UCSD-AML1 (cell line): ENCODE data around the gene USP33.
A peak's percentile ranks its signal among the peaks of the same experiment; 100 is the strongest.
"Not testable (repeated sequence)": the region's sequence is repeated elsewhere in the genome, so short reads cannot be mapped to it uniquely, and the experiment has no call there.

Source experiments
- DNase-seq: peaks from one replicate; lab custom pipeline; 2025; ENCODE audit not compliant: unreplicated experiment; lab: John Stamatoyannopoulos, UW

Gene USP33

DNA sequence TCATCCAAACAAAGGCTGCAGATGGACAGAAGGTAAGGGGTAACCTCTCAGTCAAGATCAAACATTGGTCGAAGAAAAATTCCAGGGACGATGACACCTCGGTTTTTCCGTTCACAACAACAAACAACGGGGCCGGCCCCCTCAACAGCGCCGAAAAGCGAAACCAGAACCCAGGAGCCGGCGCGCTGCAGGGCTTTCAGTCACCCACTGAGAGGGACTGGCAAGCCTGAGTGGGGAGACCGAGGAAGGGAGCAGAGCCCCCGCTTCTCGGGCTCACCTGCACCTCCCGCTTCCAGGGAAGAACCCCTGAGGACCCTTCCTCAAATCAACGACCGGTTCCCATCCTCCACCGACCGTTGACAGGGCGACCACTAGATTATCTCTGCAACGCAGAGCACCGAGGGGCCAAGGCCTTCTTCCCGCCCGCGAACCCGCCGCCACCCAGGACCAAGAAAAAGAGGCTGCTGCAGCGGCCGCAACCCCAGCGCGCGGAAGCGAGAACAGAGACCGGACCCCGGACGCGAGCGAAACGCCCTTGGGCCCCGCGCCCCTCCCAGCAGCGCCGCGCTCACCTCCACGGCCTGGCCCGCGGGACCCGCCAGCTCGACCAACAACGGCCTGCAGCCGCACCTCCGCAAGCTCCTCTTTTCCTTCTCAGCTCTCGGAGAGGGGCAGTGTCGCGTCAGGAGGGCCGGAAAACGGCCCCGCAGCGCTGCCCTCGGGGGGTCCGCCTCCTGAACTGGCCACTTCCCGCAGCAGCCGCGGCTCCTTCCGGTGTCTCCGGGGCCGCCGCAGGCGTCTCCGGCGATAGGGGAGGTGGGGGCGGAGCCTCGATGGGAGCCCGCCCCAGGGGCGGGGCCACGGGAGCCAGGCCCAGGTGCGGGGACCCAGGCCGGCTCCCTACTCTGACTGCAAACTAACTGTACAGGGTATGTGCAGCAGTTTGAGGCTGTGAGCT lies at the start of gene USP33:
USP33 (minus strand) TSS at position 782 of the 958 bp plus-strand sequence. CDS start 18,155 bp downstream, outside the sequence.
- DNase-seq: peak; percentile 91

DNA sequence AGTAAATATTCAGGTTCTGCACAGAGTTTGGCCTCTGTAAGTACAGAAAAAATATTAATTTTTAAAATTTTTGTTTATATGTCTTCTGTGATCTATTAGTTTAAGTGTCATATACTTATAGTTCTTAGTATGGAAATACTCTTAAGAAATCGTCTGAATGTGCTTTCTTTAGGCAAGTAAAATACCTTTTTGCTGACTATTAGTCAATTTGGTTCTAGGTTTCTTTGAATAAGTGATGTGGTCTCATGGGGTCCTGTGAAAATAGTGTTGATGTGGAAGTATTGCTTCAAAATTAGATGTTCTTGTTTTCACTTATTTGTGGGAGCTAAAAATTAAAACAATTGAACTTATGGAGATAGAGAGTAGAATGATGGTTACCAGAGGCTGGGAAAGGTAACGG lies 43.7 kb upstream of the USP33 start:
- DNase-seq: no peak

DNA sequence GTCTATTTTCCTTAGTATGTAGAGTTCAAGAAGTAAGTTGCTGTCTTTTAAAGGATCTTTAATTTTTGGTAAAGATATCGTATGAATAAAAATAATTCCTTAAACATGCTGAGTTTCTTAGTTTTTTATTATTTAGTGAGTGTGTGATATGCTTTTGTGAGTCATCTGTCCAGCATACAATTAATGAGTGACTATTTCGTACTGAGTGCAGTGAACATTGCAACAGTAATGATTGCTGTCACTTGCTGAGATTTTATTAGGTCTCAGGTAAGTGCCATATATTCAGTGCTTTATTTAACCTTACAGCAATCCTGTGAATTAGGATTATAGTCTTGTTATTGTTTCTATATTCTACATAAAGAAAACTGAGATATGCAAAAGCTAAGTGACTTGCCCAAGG lies 42.4 kb upstream of the USP33 start:
- DNase-seq: no peak

DNA sequence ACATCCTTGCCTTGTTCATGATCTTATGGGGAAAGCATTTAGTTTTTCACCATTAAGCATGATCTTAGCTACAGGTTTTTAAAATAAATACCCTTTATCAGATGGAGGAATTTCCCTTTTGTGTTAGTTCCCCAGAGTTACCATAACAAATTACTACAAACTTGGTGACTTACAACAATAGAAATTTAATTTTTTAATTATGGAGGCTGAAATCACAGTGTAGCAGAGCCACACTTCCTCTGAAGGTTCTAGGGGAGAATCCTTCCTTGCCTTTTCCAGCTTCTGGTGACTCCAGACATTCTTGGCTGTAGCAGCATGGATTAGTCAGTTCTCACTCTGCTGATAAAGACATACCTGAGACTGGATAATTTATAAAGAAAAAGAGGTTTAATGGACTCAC lies 38.3 kb upstream of the USP33 start:
- DNase-seq: no peak

DNA sequence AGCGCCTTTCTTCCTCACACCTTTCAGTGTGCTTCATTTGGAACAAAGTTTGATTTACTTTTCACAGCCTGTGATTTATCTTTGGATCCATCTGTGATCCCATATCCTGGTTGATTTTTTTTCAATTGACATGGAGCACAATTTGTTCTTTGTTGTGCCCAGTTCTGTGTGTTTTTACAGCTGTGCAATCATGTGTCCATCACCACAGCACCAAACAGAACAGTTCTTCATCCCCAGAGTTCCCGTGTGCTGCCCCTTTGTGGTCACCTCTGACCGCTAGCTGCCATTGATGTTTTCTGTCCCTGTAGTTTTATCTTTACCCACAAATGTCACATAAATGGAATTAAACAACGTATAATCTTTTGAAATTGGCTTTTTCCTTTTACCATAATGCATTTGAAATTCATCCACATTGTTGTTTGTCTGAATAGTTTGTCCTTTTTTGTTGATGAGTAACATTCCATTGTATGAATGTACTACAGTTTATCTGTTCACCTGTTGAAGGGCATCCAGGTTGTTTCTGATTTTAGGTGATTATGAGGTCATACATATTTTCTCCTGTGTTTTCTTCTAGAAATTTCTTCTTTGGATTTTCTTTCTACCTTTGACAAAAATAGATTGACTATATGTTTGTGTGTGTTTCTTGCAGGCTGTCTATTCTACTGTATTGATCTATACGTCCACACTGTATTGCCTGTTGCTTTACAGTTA lies 37.2 kb upstream of the USP33 start:
- DNase-seq: no peak

DNA sequence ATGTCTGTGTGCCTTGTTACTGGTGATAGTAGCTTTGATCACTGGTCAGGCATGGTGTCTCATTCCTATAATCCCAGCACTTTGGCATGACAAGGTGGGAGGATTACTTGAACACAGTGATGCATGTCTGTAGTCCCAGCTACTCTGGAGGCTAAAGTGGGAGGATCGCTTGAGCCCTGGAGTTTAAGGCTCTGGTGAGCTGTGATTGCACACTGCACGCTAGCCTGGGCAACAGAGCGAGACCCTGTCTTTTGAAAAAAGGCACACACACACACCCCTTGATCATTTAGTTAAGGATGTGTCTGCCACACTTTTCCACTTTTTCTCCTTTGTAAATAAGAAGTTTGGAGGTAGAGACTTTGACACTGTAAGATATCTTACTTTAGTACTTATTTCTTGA lies 34.9 kb upstream of the USP33 start:
- no peak for DNase-seq

DNA sequence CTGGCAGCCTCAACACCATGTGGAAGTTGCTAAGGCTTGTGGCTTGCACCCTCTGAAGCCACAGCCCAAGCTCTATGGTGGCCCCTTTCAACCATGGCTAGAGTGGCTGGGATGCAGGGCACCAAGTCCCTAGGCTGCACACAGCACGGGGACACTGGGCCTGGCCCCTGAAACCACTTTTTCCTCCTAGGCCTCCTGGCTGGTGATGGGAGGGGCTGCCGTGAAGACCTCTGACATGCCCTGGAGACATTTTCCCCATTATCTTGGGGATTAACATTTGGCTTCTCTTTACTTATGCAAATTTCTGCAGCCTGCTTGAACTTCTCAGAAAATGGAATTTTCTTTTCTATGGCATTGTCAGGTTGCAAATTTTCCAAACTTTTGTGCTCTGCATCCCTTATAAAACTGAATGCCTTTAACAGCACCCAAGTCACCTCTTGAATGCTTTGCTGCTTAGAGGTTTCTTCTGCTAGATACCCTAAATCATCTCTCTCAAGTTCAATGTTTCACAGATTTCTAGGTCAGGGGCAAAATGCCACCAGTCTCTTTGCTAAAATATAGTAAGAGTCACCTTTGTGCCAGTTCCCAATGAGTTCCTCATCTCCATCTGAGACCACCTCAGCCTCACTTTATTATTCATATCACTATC lies 26.6 kb upstream of the USP33 start:
- DNase-seq: not testable (repeated sequence)

DNA sequence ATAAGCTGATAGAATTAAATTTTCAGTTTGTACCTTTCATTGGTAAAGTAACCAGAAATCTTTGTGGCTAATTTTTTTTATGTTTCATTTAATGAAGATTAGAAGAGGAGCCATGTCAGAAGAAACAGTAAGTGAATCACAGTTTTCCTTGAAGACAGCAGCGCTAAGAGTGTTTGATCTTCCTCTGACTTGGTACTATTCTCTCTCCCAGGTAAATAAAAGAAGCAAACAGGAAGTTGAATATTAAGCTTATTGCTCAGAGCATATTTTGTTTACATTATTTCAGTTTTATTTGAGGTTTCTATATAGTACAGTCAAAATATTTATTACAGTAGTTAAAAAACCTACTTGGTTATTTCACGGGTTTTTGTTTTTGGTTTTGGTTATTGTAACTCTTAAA lies 23.5 kb upstream of the USP33 start:
- no peak for DNase-seq

DNA sequence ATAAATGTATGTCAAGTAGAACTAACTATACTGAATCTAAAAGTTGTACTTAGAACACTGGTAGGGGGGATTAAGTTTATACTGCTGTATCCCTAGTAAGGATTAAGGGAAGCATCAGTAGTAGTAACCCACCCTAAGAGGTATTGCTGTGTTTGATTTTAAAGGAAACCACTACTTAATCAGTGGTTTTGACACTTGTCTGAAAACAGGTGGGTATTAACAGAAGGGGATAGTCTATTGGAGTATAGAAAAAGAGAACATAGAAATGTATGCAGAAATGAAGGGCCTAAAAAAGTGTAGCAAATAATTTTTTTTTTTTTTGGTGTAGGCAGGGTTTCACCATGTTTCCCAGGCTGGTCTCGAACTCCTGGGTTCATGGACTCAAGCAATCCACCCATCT lies 22.0 kb upstream of the USP33 start:
- DNase-seq: no peak

DNA sequence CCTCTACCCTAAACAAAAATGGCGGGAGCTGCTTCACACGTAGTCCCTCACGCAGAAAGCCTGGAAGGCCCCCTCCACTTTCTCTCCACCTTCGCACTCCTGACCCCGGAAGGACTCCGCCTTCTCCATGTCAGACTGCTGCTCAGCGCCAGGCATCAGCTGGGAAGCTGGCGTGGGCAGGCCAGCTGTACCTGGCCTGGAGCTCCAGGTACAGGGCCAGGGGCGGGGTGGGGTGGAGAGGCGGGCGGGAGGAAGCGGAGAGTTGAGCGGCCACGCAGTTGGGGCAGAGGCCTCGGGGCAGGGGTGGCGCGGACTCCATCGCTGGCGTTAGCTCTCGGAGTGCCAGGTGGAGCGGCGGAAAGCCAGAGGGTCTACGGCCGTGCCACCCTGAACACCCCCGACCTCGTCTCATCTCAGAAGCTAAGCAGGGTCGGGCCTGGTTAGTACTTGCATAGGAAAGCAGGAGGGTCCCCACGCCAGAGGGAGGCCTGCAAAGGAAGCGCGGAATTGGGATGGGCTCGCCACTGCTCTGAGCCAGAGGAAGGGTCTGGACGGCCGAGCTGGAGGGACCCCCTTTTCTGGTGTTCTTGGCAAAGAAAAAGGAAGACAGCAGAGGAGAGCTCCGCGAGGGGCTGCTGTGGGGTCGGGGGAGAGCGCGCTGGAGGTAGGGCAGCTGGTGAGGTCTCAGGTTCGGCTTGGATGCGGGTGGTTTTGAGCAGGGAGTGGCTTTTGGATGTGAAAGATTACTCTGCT lies 20.1 kb upstream of the USP33 start, which contains the start of gene MIGA1:
MIGA1 (plus strand) TSS at position 121 of the 753 bp plus-strand sequence. CDS start 3,604 bp downstream, outside the sequence.
- peak; percentile 77 for DNase-seq

DNA sequence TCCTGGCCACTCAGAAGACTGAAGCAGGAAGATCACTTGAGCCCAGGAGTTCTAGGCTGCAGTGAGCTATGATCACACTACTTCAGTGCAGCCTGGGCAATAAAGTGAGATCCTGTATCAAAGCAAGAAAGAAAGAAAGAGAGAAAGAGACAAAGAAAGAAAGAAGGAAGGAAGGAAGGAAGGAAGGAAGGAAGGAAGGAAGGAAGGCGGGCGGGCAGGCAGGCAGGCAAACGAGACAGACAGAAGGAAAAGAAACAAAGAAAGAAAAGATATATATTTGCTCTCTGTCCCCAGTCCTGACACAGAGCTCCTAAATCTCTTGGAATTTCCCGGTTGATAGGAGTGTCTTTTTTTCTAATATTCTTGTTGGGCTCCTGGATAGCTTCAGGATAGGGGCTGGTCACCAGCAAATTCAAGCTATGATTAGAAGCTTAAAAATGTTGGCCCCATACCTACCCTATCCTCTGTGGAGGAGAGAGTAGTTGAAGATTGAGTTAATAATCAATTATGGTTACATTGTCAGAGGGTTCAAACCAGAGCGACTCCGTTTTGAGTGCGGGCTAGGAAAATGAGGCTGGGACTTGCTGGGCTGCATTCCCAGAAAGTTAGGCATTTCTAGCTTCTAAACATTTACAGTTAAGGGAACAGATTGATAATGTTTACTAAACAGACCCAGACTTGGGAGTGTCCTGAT lies 16.5 kb upstream of the USP33 start:
- no peak for DNase-seq

DNA sequence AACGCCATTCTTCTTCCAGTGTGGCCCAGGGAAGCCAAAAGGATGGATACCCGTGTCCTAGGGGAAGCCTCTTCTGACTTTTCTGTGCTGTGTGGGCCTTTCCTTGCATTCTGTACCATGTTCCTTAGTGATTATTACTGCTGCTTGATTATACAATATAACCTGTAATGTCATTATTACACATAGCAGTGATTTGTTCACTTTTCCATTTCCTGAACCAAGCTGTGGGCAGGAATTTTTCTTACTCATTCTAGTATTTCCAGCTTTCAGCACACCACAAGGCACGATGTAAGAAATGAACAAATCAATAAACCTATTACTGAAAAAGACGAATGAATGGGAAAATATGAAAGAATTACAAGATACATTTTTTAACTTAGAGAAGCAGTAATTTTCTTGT lies 8.4 kb upstream of the USP33 start:
- no peak for DNase-seq

DNA sequence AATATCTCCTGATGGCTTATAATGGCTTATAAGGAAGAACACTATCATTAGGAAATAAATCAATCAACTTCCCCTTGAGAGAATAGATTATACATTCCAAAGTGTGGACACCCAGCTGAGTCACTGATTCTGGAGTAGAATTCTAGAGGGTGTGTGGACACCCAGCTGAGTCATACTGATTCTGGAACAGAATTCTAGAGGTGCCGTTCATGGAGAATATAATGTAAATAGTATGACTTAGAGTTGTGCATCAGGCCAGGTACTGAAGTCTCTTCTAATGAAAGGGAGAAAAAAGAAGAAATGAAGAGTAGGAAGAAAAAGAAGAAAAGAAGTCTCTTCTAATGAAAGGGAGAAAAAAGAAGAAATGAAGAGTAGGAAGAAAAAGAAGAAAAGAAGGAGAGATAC lies 2.4 kb upstream of the USP33 start:
- no peak for DNase-seq

DNA sequence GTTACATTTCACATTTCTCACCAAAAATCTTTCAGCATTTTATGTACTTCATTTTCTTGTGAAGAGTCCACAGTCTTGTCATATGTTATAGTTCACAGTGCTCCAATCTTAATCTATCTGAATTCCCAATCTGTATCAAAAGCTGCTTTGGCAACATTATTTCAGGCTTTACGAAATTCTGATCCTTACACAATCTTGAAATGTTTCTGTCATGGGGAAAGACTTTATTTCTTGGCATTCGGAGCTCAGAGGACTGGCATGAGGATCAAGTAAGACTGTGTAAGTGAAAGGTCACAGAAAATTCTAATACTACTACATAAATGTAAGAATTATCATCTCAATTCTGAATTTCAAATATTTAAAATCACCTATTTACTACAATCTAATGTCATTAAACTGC lies 2.0 kb downstream of the USP33 start:
- DNase-seq: no peak

DNA sequence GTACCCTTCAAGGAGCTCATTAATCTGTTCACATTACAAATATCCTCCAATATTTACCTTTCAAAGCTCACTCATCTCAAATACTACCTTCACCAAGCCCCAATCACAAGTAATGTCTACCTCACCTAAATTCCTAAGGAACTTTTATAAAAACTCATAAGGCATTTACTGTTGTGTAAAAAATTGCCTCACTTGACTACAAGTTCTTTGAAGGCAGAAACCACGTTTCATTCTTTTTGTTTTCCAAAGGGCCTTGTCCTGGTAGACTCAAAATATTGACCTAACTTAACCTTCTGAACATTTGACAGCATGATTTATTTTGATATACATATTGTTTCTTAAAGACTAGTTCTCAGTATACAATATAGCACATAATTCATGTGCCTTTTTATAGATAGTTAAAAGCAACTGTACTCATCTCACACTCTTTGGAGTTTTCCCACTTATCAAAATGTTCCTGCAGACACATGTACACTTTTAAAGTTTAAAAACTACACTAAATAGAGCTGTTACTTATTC lies 2.5 kb downstream of the USP33 start:
- DNase-seq: no peak

DNA sequence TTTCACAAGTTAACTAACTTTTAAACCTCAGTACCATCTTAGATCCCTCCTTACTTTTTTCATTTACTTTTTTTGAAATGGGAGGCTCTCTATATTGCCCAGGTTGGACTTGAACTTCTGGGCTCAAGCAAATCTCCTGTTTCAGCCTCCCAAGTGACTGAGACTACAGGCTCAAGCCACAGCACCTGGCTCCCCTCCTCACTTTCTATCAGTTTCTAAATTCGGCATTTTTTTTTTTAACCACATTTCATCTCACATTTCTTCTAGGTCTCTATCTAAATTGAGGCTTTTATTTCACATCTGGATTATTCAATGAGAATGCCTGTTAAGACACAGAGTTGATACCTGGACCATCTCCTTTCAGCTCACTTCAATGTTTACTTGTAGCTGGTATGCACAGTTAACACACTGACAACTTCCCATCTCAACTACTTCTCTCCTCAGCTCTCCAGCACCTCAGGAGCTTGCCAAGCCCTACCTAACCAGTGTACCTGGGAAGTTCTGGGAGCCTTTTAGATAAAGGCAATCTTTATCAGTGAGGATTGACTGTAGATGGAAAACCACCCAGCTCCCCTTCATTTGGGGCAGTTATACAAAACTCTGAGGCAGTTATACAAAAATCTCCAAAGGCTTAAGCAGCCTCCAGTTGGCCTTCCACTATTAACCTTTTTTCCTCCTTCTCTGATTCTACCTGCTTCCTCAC lies 3.4 kb downstream of the USP33 start:
- DNase-seq: no peak

DNA sequence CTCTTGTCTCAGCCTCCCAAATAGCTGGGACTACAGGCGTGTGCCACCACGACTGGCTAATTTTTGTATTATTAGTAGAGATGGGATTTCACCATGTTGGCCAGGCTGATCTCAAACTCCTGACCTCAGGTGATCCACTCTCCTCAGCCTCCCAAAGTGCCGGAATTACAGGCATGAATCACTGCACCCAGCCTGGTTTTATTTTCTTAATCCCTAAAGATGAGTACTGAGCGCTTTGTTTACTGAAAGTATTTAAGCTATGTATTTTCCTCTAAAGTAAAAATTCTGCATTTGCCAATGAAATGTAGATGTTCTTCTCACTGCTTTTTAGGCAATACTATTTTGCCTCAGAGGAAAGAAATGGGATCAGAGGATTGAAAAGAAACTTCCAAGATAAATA lies 10.2 kb downstream of the USP33 start:
- DNase-seq: not testable (repeated sequence)

DNA sequence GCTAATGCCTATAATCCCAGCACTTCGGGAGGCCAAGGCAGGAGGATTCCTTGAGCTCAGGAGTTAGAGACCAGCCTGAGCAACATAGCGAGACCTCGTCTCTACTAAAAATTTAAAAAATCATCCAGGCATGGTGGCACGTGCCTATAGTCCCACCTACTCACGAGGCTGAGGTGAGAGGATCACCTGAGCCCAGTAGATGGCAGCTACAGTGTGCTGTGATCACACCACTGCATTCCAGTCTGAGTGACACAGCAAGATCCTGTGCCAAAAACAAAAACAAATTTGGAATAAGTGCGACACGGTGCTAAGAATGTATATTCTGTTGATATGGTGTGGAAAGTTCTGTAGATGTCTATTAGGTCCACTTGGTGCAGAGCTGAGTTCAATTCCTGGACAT lies 15.1 kb downstream of the USP33 start:
- DNase-seq: no peak

DNA sequence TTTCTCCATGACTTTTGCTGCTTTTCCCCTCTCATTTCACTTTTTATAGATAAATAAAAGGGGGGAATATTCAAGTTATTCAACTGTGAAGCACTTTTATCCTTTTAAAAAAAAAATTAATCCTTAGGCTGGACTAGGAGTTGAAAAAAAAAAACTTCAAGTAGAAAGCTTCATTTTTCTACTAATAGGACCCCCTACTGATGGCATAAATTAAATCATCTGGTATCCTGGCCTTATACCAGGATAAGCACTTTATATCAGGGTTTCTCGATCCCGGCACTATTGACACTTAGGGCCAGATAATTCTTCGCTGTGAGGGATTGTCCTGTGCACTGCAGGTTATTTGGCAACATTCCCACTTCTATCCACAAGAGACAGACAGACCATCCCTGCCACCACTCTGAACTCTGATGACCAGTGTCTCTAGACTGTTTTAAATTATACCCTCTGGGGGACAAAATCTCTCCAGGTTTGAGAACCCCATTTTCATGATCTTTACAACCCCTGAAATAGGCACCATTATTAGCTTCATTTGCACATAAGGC lies 17.6 kb downstream of the USP33 start:
- no peak for DNase-seq
